B cell (primary cell): ENCODE measurements around the gene KRT4. TPM values are rescaled to one million over a fixed set of nuclear protein-coding genes. Genes with fewer than 3 reads are reported as not detected.

Experiments
- ATAC-seq: fragments of 200-7000 bp; cut with Tn5 transposase; one replicate; pipeline ENCODE4 v1.10.0; 2021; ENCODE audit warnings: low read depth, mild to moderate bottlenecking, moderate number of reproducible peaks, moderate library complexity
- CTCF ChIA-PET: fragments of 350-600 bp; sonication (Branson Sonifier 250); formaldehyde crosslinking; loops from one replicate; lab custom pipeline; 2021; ENCODE audit warnings: antibody characterized with exemption, inconsistent platforms; lab: Charles Lee
- POLR2A ChIA-PET: fragments of 350-600 bp; sonication (Branson Sonifier 250); formaldehyde crosslinking; loops from one replicate; lab custom pipeline; 2021; ENCODE audit warnings: antibody characterized with exemption; lab: Charles Lee
- DNase-seq: peaks from one replicate; pipeline ENCODE4 v3.0.0; 2013
- H2AFZ ChIP-seq: 2 replicates; pipeline ENCODE4 v1.6.1; 2012; ENCODE audit warnings: mild to moderate bottlenecking, low read depth, low read length; ENCODE audit not compliant: insufficient read depth, poor library complexity, severe bottlenecking
- H3K27ac ChIP-seq, 2 donors: 1 replicate in 1 of 2; 2 replicates in 1 of 2; pipeline ENCODE4 v1.5.1; 2012 to 2013; ENCODE audit warnings: low read length in 2 of 2, mild to moderate bottlenecking in 2 of 2, moderate library complexity in 1 of 2
- H3K27me3 ChIP-seq, 4 experiments: fragments of 200-600 bp in 1 of 4; sonication (generic) in 1 of 4; replicated peaks in 1 of 4; 1 replicate in 2 of 4; 2 replicates in 2 of 4; pipeline versions ENCODE4 v1.6.1 to v1.7.0; 2013 to 2016; ENCODE audit warnings: low read length in 3 of 4, mild to moderate bottlenecking in 2 of 4, mixed read lengths in 1 of 4, moderate library complexity in 1 of 4; ENCODE audit not compliant: insufficient read depth in 4 of 4, control insufficient read depth in 3 of 4; ENCODE audit errors: control extremely low read depth in 1 of 4
- H3K36me3 ChIP-seq, 2 experiments: replicated peaks in 1 of 2; 1 replicate in 1 of 2; 2 replicates in 1 of 2; pipeline versions ENCODE4 v1.6.1 to v1.7.1; 2013; ENCODE audit warnings: low read length in 1 of 2; ENCODE audit not compliant: insufficient read depth in 2 of 2, control insufficient read depth in 1 of 2; ENCODE audit errors: control extremely low read depth in 1 of 2, extremely low read depth in 1 of 2
- H3K4me1 ChIP-seq, 2 donors: fragments of 200-600 bp in 1 of 2; sonication (generic) in 1 of 2; 1 replicate in 1 of 2; 2 replicates in 1 of 2; pipeline versions ENCODE4 v1.5.1 to v1.6.1; 2013 to 2017; ENCODE audit warnings: low read length in 2 of 2; ENCODE audit not compliant: control insufficient read depth in 2 of 2, insufficient read depth in 2 of 2
- H3K4me2 ChIP-seq: replicated peaks from 2 replicates; pipeline ENCODE3; 2012; ENCODE audit warnings: mild to moderate bottlenecking, low read depth, low read length; ENCODE audit not compliant: poor library complexity, severe bottlenecking
- H3K4me3 ChIP-seq, 5 experiments: fragments of 200-600 bp in 1 of 5; sonication (generic) in 1 of 5; 1 replicate in 3 of 5; 2 replicates in 2 of 5; pipeline versions ENCODE4 v1.5.1 to v1.7.0; 2011 to 2016; ENCODE audit warnings: low read length in 4 of 5, mild to moderate bottlenecking in 4 of 5, low read depth in 2 of 5, control low read depth in 1 of 5, moderate library complexity in 1 of 5; ENCODE audit not compliant: insufficient read depth in 1 of 5; ENCODE audit errors: control extremely low read depth in 1 of 5, extremely low read depth in 1 of 5
- H3K79me2 ChIP-seq: fragments of 200-600 bp; sonication (generic); one replicate; pipeline ENCODE4 v1.6.0; 2016; ENCODE audit warnings: low read length; ENCODE audit not compliant: control insufficient read depth, insufficient read depth
- H3K9ac ChIP-seq: fragments of 200-600 bp; sonication (generic); 2 replicates; pipeline ENCODE4 v1.6.1; 2017; ENCODE audit warnings: mild to moderate bottlenecking, low read length, moderate library complexity
- H3K9me3 ChIP-seq, 3 donors: one replicate each; pipeline versions ENCODE4 v1.6.1 to v1.7.1; 2013; ENCODE audit warnings: low read length in 2 of 3; ENCODE audit not compliant: control insufficient read depth in 2 of 3, insufficient read depth in 1 of 3; ENCODE audit errors: control extremely low read depth in 1 of 3
- H4K20me1 ChIP-seq: 2 replicates; pipeline ENCODE4 v1.6.0; 2012; ENCODE audit warnings: mild to moderate bottlenecking, low read length; ENCODE audit not compliant: insufficient read depth, control insufficient read depth, poor library complexity, severe bottlenecking
- H3K27ac Mint-ChIP-seq: one replicate; pipeline ENCODE4 v1.8.0; 2021; ENCODE audit warnings: mixed read lengths
- H3K27me3 Mint-ChIP-seq: one replicate; pipeline ENCODE4 v1.8.0; 2021; ENCODE audit warnings: mixed read lengths
- H3K4me1 Mint-ChIP-seq: one replicate; pipeline ENCODE4 v1.8.0; 2021; ENCODE audit warnings: mixed read lengths
- H3K4me3 Mint-ChIP-seq: one replicate; pipeline ENCODE4 v1.8.0; 2021; ENCODE audit warnings: mixed read lengths
- H3K9me3 Mint-ChIP-seq: one replicate; pipeline ENCODE4 v1.8.0; 2022; ENCODE audit warnings: mixed read lengths; ENCODE audit not compliant: insufficient read depth
- CTCF ChIP-seq: fragments of 200-600 bp; IDR thresholded peaks from one replicate; pipeline ENCODE4 v1.8.0; 2022; ENCODE audit warnings: antibody characterized with exemption, mild to moderate bottlenecking
- EZH2 ChIP-seq: IDR thresholded peaks from 2 replicates; pipeline ENCODE4 v1.6.1; 2012; ENCODE audit warnings: borderline replicate concordance, low read depth, mild to moderate bottlenecking, moderate library complexity, low read length; ENCODE audit not compliant: insufficient read depth, poor library complexity, severe bottlenecking
- WGBS: methylation state at CpG from one replicate; pipeline ENCODE4 v1.1.5; 2013; ENCODE audit warnings: missing lambda C conversion rate; ENCODE audit not compliant: insufficient coverage; 5-methylcytosine and 5-hydroxymethylcytosine counted together
- intact Hi-C: fragments of 100-400 bp; cut with micrococcal nuclease; formaldehyde crosslinking; loops from one replicate; pipeline ENCODE4 v1.10.0; 2022
- polyA plus RNA-seq: library from polyadenylated mRNA; depleted of rRNA; stranded (reverse); fragments of >200 nt; gene quantifications from 2 replicates; pipeline ENCODE4 v1.2.3, GENCODE V29; 2012
- total RNA-seq, 2 donors: library from RNA; stranded (reverse); fragments of 120-200 nt in 1 of 2; gene quantifications; 1 replicate in 1 of 2; 2 replicates in 1 of 2; pipeline versions ENCODE4 v1.2.3 to v1.2.4, GENCODE V29; 2013 to 2022

The KRT4 gene
- total and polyA plus RNA-seq, 2 donors (not counting 1 experiment from before 2014, with no cell fraction given), result not detected

- H3K9ac ChIP-seq, result no peak overlapping the region
- H3K4me3 ChIP-seq, result no peak overlapping the region
- H4K20me1 ChIP-seq, result no peaks in the 10 kb centered on the region
- peaks cover 0 to 8% (median 0%) of the 10 kb centered on the region in 4 experiments for H3K27me3 ChIP-seq
- no peak overlapping the region for H3K27ac ChIP-seq
- no peaks in the 10 kb centered on the region for H3K79me2 ChIP-seq
- no peak for TF ChIP-seq EZH2
- TF ChIP-seq CTCF, result no peak
- peaks cover 28% of the 10 kb centered on the region for H3K27me3 Mint-ChIP-seq
- WGBS, result 86% methylated on average over 4 of the region's 4 CpGs
- H3K4me3 Mint-ChIP-seq, result no peak overlapping the region
- ChIA-PET CTCF (no interaction called here), POLR2A (no interaction called here)
- ATAC-seq (no peak), DNase-seq (no peak)
- no peaks in the 10 kb centered on the region for H3K4me1 Mint-ChIP-seq
- no peak overlapping the region for H2AFZ ChIP-seq
- no peaks in the 10 kb centered on the region for H3K9me3 ChIP-seq
- no peaks in the 10 kb centered on the region for H3K36me3 ChIP-seq
- intact Hi-C loops, result no loop called here
- no peak overlapping the region for H3K27ac Mint-ChIP-seq
- H3K4me1 ChIP-seq, result no peaks in the 10 kb centered on the region
- H3K4me2 ChIP-seq, result no peak overlapping the region
- H3K9me3 Mint-ChIP-seq, result no peaks in the 10 kb centered on the region
Measured at GRCh38 chr12:52825961-52826360, 12.0 kb upstream of the KRT4 start.

DNA sequence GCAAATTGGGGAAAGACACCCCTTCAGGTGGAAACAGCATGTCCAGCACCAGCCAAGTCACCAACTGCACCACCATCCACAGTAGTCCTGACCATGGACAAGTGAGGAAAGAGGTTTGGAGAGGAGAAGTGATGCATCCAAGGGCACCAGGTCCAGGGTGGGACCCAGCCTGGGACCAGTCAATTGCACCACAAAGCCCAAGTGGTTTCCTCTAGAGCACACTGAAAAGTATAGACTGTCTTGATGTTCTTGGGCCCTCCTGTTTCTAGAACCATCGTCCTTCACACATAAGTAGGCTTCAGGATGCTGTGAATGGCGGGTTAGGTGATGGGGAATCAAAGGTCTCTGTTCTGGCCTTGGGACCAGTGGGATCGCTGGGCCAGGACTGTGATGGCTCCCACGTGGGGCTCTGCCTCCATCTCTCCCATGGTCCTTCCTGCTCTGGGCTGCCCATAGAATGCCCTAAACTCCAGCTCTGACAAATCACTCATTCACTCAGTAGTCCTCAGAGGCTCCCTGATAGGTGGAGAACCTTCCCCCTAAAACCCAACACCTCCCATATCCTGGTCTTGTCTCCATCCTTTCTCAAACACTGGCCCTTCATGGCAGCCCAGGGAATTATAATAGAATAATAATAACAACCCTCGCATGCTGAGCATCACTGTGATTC is 11.0 kb upstream of the KRT4 start:
- H3K4me1 ChIP-seq, result no peaks in the 10 kb centered on the region
- H3K4me1 Mint-ChIP-seq, result no peaks in the 10 kb centered on the region
- H3K4me3 ChIP-seq, result no peak overlapping the region
- H3K27ac Mint-ChIP-seq, result no peak overlapping the region
- no peaks in the 10 kb centered on the region for H3K36me3 ChIP-seq
- no peaks in the 10 kb centered on the region for H4K20me1 ChIP-seq
- H3K27me3 Mint-ChIP-seq, result peaks cover 30% of the 10 kb centered on the region
- WGBS, result 50% methylated on average over 2 of the region's 5 CpGs
- H3K9me3 Mint-ChIP-seq, result no peaks in the 10 kb centered on the region
- POLR2A ChIA-PET, result no interaction called here
- no peaks in the 10 kb centered on the region for H3K9me3 ChIP-seq
- no peaks in the 10 kb centered on the region for H3K79me2 ChIP-seq
- H3K27me3 ChIP-seq, result peaks cover 0 to 7% (median 0%) of the 10 kb centered on the region in 4 experiments
- ATAC-seq (no peak), DNase-seq (no peak)
- no peak overlapping the region for H2AFZ ChIP-seq
- no peak overlapping the region for H3K4me2 ChIP-seq
- CTCF ChIA-PET, result interaction anchor here (1.2 kb wide), 1 partner anchor 20 kb away, joined by 3 read pairs; no protein-coding TSS in a partner anchor
- no peak overlapping the region for H3K27ac ChIP-seq
- TF ChIP-seq EZH2 (no peak), CTCF (no peak)
- H3K4me3 Mint-ChIP-seq, result no peak overlapping the region
- intact Hi-C loops, result no loop called here
- H3K9ac ChIP-seq, result no peak overlapping the region
